GM21619 (cell line): ENCODE results near the gene SHOX.

Experiments
- ATAC-seq: cut with Tn5 transposase; IDR thresholded peaks from one replicate; pipeline ENCODE4 v1.9.1; 2021; ENCODE audit not compliant: unreplicated experiment

SHOX gene

DNA sequence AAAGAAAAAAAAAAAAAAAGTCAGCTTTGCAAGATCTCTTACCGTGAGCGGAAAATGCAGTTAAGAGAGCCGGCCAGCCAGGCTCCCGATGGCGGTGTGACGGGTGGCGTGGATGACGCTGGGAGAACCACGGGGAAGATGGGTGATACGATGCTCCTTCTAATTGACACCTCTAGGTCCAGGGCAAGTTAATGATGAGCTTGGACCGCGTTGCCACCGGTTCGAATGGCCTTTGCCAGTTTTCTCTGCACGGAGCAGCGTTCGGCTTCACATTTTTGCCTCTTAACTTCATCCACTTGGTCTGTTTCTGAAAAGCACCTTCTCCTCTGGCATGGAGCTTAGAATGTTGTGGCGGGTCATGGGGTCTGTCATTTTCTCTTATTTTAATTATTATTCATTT, 33.2 kb downstream of the SHOX start:
- no peak for ATAC-seq

- ATAC-seq: no peak
Measured at GRCh38 chrX:666762-667720, 36.5 kb downstream of the SHOX start.

DNA sequence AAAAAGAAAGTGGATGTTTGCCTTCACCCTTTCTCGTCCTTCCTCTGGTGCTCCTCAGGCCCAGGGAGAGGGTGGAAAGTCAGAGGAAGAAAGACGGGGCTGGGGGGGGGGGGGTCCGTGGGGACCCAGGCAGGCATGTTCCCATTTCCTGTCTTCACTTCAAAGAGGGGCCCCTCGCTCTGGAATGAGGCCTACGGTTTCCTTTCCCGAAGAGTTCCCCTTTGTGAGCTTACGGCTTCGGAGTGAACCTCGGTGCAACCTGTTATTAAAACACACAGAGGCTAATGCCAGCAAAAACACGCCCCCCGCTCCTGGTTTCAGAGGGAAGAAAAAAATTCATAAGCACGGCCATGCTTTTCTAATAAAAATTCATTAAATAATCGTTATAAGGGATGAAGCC, 40.1 kb downstream of the SHOX start:
- no peak for ATAC-seq

- ATAC-seq: no peak
Measured at GRCh38 chrX:672931-673330, 42.3 kb downstream of the SHOX start.

DNA sequence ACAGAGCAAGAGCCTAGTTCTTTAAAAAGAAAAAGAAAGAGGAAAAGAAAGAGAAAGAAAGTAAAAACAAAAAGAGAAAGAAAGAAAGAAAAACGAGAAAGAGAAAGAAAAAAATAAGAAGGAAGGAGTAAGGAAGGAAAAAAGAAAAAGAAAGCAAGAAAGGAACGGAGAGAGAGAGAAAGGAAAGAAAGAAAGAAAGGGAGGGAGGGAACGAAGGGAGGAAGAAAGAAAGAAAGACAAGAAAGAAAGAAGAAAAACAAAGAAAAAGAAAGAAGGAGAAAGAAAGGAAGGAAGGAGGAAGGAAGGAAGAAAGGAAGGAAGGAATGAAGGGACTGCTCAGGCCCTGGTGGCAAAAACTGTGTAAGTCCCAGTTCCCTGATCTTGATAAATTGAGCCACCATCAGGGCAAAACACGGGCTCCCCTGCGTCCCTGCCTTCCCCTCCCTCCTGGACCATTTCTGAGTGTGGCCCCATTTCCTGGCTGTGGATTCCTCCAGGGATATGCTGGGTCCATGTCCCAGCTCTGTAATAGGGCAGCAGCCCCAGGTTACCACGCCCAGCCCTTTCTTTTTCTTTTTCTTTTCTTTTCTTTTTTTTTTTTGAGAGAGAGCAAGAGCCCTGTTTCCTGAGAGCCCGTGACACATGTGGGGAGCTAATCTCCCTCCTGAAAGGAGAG, 44.8 kb downstream of the SHOX start:
- ATAC-seq: no peak

GRCh38 chrX:675955-676295, 45.3 kb downstream of the SHOX start:
- no peak for ATAC-seq

DNA sequence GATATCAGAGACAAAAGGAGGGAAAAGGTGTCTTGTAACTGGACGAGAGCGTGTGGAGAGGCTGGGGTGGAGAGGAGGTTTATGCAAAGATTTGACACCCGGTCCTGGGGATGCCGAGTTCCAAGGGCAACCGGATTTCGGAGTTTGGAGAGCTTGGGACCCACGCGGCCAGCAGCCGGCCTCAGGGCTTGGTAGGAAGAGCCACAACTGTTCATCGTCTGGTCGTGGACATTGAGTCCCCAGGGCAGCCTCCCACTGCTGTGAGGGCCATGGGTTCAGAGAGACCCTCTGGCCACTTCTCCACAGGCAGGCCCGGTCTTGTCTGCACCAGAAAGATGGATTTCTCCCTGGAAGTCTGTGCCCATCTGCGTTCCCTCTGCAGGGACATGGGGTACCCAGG, 46.8 kb downstream of the SHOX start:
- ATAC-seq: no peak

GRCh38 chrX:679291-679979, 48.8 kb downstream of the SHOX start:
- ATAC-seq: no peak

DNA sequence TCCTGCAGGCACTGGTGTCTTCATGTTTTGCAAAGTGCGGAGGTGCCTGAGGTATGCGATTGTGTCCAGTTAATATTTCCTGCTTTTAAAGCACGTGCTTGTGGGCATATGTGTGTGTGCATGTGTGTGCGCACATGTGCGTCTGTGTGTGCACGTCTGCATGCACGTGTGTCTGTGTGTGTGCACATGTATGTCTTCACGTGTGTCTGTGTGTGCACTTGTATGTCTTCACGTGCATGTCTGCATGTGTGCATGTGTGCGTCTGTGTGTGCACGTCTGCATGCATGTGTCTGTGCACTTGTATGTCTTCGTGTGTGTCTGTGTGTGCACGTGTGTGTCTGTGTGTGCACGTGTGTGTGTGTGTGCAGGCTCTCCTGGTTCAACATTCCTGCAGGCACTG, 49.5 kb downstream of the SHOX start:
- ATAC-seq: no peak

DNA sequence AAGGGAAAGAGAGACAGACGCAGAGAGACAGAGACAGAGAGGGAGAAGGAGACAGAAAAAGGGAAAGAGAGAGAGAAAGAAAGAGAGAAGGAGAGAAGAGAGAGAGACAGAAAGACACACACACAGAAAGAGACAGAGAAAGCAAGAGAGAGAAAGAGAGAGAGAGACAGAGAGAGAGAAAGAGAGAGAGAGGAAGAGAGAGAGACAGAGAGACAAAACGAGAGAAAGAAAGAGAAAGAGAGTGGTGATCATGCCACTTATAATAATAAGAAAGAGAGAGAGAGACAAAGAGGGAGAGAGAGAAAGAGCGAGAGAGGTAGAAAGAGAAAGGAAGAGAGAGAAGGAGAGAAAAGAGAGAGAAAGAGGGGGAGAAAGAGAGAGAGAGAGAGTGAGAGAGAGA, 51.4 kb downstream of the SHOX start:
- ATAC-seq: no peak

- ATAC-seq: no peak
Measured at GRCh38 chrX:682892-683291, 52.3 kb downstream of the SHOX start.

DNA sequence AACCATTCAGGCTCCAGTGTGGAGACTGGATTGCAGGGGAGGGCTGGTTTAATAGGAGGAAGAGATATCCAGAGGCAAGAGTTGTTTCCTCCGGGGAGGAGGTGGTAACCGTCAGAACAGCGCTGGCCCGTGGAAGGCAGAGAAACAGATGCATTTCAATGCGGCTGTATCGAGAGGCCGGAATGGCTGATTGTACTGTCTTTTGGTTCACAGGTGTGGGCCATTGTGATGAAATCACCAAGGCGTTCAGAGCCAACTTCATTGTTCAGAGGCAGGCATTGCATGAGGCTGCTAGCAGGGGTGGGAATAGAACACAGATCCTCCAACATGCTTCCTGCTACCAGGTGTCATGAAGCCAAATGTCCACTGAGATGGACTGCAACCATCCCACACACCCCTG, 53.0 kb downstream of the SHOX start:
- ATAC-seq: no peak

DNA sequence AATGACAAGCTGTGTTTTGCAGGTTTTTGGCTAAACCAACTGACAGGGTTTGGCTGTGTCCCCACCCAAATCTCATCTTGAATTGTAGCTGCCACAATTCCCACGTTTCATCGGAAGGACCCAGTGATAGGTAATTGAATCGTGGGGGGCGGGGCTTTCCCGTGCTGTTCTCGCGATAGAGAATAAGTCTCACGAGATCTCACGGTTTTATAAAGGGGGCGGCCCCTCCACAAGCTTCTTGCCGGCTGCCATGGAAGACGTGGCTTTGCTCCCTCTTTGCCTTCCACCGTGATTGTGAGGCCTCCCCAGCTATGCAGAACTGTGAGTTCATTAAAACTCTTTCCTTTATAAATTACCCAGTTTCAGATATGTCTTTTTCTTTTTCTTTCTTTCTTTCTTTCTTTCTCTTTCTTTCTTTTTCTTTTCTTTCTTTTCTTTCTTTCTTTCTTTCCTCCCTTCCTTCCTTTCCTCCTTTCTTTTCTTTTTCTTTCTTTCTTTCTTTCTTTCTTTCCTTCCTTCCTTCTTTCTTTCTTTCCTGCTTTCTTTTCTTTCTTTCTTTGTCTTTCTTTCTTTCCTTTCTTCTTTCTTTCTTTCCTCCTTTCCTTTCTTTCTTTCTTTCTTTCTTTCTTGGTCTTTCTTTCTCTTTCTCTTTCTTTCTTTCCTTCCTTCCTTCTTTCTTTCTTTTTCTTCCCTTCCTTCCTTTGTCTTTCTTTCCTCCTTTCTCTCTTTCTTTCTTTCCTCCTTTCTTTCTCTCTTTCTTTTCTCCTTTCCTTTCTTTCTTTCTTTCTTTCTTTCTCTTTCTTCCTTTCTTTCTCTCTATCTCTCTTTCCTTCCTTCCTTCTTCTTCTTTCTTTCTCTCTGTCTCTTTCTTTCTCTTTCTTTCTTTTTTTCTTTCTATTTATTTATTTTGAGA, 54.8 kb downstream of the SHOX start:
- ATAC-seq: no peak

GRCh38 chrX:689983-690382, 59.4 kb downstream of the SHOX start:
- ATAC-seq: no peak

DNA sequence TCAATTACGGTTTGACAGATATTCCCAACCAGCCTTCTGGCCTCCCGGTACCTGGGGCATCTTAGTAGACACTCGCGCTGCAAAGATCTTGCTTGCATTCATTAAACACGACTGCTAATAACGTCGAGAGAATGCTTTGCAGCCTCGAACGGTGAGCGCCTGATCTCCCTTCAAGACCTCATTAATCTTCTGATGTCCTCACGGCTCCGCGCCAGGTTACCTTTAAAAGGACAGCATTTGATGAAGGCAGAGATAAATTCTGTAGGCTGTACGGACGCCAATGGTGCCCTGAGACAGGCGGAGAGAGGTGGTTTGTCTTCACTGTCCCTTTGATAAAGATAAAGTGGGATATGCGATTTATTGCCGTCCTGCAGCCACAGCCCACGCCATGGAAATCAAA, 64.2 kb downstream of the SHOX start:
- no peak for ATAC-seq

DNA sequence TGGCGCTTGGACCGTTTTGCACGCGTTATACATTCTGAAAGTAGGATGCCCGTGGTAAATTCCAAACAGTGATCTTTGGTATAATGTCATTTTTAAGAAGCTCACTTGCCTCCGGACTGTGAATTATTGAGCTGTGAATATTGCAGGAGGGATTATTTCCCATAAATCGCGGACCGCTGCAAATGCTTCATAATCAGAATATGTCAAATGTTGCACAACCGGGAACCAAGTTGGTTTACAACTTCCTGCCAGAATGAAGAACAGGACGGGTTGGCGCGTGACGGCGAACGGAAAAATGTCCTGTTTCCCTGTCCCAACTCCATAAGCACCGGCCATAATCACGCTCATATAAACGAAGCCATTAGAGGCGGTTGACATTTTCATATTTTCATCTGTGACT, 67.6 kb downstream of the SHOX start:
- ATAC-seq: no peak

GRCh38 chrX:700936-701335, 70.3 kb downstream of the SHOX start:
- ATAC-seq: no peak

DNA sequence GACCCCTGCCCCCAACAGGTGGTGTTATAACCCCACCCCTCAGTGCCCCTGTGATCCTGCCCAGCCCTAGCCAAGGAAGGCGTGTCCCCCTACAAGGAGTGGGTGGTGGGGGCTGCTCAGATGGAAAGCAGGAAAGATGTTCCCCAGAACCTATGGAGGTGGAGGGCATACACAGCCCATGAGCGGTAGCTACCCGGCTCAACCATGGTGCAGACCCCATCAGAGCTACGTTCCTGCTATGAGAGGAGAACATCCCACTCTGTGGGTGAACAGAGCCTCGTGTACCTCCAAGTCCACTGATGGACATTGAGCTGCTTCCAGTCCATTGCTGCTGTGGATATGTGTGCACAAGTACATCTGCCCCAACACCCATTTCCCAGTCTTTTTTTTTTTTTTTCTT, 71.1 kb downstream of the SHOX start:
- no peak for ATAC-seq

DNA sequence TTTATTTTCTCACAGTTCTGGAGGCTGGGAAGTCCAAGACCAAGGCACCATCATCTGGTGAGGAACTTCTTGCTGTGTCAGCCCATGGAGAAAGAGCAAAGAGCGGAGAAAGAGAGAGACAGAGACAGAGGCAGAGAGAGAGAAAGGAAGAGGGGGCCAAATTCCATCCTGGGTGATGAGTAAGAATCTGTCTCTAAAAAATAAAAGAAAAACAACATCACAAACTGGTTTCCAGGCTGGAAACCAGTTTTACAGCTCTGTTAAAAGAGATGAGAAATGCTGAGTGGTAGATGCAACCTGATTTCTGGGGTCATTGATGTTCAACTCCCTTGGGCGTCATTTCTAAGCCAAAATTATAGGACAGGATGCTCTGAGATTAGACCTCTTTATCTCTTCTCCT, 72.9 kb downstream of the SHOX start:
- ATAC-seq: no peak

- ATAC-seq: no peak
Measured at GRCh38 chrX:703866-704265, 73.3 kb downstream of the SHOX start.
